Type B pancreatic cell (in vitro differentiated cells): ENCODE data around the gene UNC5C. TPM values are rescaled to one million over a fixed set of nuclear protein-coding genes. Genes with fewer than 3 reads are reported as not detected.

ENCODE experiments used
- DNase-seq: peaks from one replicate; pipeline ENCODE4 v3.0.0; 2021; ENCODE audit warnings: mixed read lengths; ENCODE audit not compliant: unreplicated experiment; ENCODE audit errors: extremely low spot score
- H3K27ac Mint-ChIP-seq: 2 replicates; pipeline ENCODE4 v1.8.0; 2021; ENCODE audit warnings: mild to moderate bottlenecking, mixed read lengths
- H3K27me3 Mint-ChIP-seq: 2 replicates; pipeline ENCODE4 v1.8.0; 2021; ENCODE audit warnings: mixed read lengths
- H3K36me3 Mint-ChIP-seq: 2 replicates; pipeline ENCODE4 v1.8.0; 2021; ENCODE audit warnings: mixed read lengths
- H3K4me1 Mint-ChIP-seq: one replicate; pipeline ENCODE4 v1.8.0; 2021; ENCODE audit warnings: mixed read lengths; ENCODE audit not compliant: unreplicated experiment
- H3K4me3 Mint-ChIP-seq: 2 replicates; pipeline ENCODE4 v1.8.0; 2021; ENCODE audit warnings: mild to moderate bottlenecking, mixed read lengths
- H3K9me3 Mint-ChIP-seq: 2 replicates; pipeline ENCODE4 v1.8.0; 2021; ENCODE audit warnings: mixed read lengths
- total RNA-seq: library from RNA; stranded (reverse); gene quantifications from 2 replicates; pipeline ENCODE4 v1.2.1, GENCODE V29; 2021; ENCODE audit warnings: low replicate concordance
- TF ChIP-seq, protein P1 (sequence below): fragments of 200-600 bp; sonication (generic); conservative IDR thresholded peaks from 2 replicates; pipeline ENCODE4 v1.5.0; 2021; ENCODE audit warnings: antibody characterized with exemption, mild to moderate bottlenecking

UNC5C gene
- total RNA-seq, 1 donor from 2014 or later: 95.0 TPM

DNA sequence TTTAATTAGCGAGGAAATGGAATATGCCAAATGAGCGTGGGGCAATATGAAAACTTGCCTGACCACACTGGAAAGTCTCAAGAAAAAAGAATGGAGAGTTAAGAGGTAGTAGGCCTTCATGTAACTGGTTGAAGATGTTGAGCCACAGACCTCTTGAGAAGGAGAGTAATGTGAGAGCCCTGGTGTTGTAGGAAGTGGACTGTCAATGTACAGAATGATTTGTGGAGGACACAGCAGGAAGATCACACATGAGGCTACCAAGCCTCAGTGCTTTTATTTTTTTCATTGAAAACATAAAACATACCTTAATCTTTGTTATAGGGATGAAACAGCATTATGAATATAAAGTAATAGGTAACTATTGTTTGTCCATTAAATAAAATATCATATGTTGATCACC lies 331.6 kb downstream of the UNC5C start:
- TF ChIP-seq, protein P1, sequence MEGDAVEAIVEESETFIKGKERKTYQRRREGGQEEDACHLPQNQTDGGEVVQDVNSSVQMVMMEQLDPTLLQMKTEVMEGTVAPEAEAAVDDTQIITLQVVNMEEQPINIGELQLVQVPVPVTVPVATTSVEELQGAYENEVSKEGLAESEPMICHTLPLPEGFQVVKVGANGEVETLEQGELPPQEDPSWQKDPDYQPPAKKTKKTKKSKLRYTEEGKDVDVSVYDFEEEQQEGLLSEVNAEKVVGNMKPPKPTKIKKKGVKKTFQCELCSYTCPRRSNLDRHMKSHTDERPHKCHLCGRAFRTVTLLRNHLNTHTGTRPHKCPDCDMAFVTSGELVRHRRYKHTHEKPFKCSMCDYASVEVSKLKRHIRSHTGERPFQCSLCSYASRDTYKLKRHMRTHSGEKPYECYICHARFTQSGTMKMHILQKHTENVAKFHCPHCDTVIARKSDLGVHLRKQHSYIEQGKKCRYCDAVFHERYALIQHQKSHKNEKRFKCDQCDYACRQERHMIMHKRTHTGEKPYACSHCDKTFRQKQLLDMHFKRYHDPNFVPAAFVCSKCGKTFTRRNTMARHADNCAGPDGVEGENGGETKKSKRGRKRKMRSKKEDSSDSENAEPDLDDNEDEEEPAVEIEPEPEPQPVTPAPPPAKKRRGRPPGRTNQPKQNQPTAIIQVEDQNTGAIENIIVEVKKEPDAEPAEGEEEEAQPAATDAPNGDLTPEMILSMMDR: no peak
- H3K9me3 Mint-ChIP-seq: peaks cover 4% of the 10 kb centered on the region
- peaks cover 53% of the 10 kb centered on the region for H3K36me3 Mint-ChIP-seq
- H3K4me3 Mint-ChIP-seq: no peak overlapping the region
- H3K27me3 Mint-ChIP-seq: peaks cover 22% of the 10 kb centered on the region
- no peak for DNase-seq
- no peak overlapping the region for H3K27ac Mint-ChIP-seq
- H3K4me1 Mint-ChIP-seq: peaks cover 53% of the 10 kb centered on the region

DNA sequence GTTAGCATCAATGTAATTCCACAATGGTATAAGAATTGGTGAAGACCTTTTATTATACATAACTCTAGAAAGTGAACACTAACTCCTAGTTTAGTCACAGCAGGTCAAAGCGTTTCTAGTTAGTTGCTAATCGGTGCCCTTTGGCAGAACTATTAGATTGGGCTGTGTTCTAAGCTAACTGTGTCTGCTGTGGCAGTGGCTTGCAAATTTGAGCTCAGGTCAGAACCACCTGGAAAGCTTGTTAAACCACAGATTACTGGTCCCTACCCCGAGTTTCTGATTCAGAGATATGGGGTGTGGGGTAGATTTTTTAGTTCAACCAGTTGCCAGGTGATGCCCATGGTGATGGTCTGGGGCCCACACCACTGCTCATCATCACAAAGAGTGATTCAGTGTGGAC lies 332.1 kb downstream of the UNC5C start:
- H3K4me3 Mint-ChIP-seq: no peak overlapping the region
- TF ChIP-seq, protein P1: no peak
- peaks cover 54% of the 10 kb centered on the region for H3K4me1 Mint-ChIP-seq
- peaks cover 49% of the 10 kb centered on the region for H3K36me3 Mint-ChIP-seq
- no peak for DNase-seq
- H3K27me3 Mint-ChIP-seq: peaks cover 23% of the 10 kb centered on the region
- H3K9me3 Mint-ChIP-seq: peaks cover 4% of the 10 kb centered on the region
- no peak overlapping the region for H3K27ac Mint-ChIP-seq

DNA sequence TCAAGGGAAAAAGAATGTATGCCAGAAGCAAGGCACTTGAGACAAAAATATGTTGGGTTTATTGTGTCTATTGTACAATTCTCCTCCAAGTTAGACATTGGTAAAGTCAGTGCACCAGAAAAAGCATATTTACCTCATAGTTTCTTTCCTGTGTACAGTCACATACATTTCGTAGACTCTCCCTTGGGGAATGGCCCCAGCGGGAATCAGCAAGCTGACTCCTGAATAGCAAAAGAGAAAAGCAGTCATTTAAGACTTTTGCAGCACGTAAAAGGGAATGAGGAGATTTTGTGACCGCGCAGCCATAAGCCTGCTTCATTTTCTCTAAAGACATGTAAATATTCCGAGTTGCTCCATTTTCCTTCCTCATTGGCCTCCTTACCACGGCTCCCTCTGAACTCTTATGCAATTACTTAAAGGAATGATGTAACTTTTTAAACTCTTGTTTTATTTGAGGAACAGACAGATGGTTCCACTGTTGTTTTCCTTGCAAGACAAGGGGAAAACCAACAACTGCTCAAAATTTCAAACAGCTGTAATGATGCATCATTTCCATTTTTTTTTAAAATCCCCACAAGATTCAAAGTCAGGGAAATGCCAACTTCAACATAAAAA lies 332.7 kb downstream of the UNC5C start:
- Mint-ChIP-seq H3K4me1 (peaks cover 54% of the 10 kb centered on the region), H3K9me3 (peaks cover 4% of the 10 kb centered on the region), H3K4me3 (no peak overlapping the region), H3K27ac (peak overlapping the region; percentile 18), H3K27me3 (peaks cover 23% of the 10 kb centered on the region), H3K36me3 (peaks cover 47% of the 10 kb centered on the region)
- TF ChIP-seq, protein P1: no peak
- no peak for DNase-seq

DNA sequence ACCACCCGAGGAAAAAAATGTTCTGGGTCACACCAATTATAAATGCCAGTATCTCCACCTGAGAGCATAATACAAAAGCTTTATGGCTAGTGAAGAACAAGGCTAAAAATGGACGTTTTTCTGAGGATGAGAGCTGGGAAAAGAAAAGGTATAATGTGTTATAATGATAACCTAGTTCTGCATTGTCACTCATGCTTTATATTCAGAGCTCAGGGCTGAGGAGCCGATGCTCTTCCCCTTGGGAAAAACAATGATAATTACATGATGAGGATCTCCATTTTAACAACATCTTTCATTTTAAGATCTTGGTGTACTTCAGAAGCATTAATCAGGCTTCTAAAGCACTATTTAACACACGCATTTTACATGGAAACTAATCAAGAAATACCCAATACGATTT lies 333.7 kb downstream of the UNC5C start:
- no peak for DNase-seq

DNA sequence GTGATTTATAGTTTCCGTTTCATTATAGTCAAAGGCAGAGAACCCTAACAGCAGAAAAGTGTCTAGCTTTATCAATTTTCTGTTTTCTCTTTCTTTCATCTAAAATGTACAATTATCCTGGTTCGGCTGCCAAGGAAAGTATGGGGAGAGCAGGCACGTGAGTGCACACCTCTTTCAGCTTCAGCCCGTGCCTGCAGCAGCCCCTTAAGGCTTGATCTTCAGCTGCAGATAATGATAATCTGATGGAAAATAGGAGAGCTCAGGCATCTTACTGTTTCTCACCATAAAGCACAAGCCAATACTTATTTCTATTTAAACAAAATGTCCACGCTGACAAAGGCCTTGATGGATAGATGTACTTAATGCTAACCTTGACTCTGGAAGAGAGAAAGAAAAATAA lies 334.4 kb downstream of the UNC5C start:
- TF ChIP-seq, protein P1: no peak
- Mint-ChIP-seq H3K36me3 (peaks cover 49% of the 10 kb centered on the region), H3K4me1 (peaks cover 47% of the 10 kb centered on the region), H3K27ac (no peak overlapping the region), H3K4me3 (no peak overlapping the region), H3K27me3 (peaks cover 30% of the 10 kb centered on the region), H3K9me3 (no peaks in the 10 kb centered on the region)
- DNase-seq: no peak

More for the DNA sequence above, 333.7 kb downstream of the UNC5C start:
- Mint-ChIP-seq H3K4me3 (no peak overlapping the region), H3K9me3 (peaks cover 4% of the 10 kb centered on the region), H3K36me3 (peaks cover 47% of the 10 kb centered on the region), H3K4me1 (peaks cover 47% of the 10 kb centered on the region), H3K27ac (no peak overlapping the region), H3K27me3 (peaks cover 24% of the 10 kb centered on the region)
- TF ChIP-seq, protein P1: no peak
